Endothelial cell of umbilical vein (primary cell): ENCODE results near the gene DMBT1. TPM values are rescaled to one million over a fixed set of nuclear protein-coding genes. Genes with fewer than 3 reads are reported as not detected.

Experiments used
- BruUV-seq: library from RNA; stranded (reverse); fragments of 400-500 nt; replicated peaks from 2 replicates; lab custom pipeline; 2021; lab: Mats Ljungman, UMichigan
- CTCF ChIA-PET: fragments of 300-600, 350-600 bp; sonication (Branson Sonifier 250); formaldehyde crosslinking; loops from one replicate; lab custom pipeline; 2021; ENCODE audit warnings: antibody characterized with exemption, inconsistent platforms; lab: Charles Lee
- POLR2A ChIA-PET: fragments of 300-600, 350-600 bp; sonication (Branson Sonifier 250); formaldehyde crosslinking; loops from one replicate; lab custom pipeline; 2021; ENCODE audit warnings: antibody characterized with exemption, inconsistent platforms; lab: Charles Lee
- DNase-seq: peaks from one replicate; pipeline ENCODE4 v3.0.0-alpha.2; 2011; ENCODE audit warnings: low read depth, low spot score
- FAIRE-seq: peaks from 2 replicates; lab custom pipeline; 2011; peaks lifted over from hg19 to GRCh38; lab: Jason Lieb, UNC
- H2AFZ ChIP-seq: 2 replicates; pipeline ENCODE4 v1.6.0; 2012; ENCODE audit warnings: low read depth, low read length, control low read depth, inconsistent platforms
- H3K27ac ChIP-seq: 2 replicates; pipeline ENCODE4 v1.5.1; 2011; ENCODE audit warnings: low read depth, mild to moderate bottlenecking, control low read depth, low read length, moderate library complexity; ENCODE audit not compliant: insufficient read depth
- H3K27me3 ChIP-seq, 2 experiments: 2 replicates each; pipeline versions ENCODE4 v1.6.0 to v1.6.1; 2011; ENCODE audit warnings: low read length in 2 of 2, mixed read lengths in 1 of 2; ENCODE audit not compliant: control insufficient read depth in 2 of 2, insufficient read depth in 2 of 2
- H3K36me3 ChIP-seq, 2 experiments: 2 replicates in 1 of 2; 3 replicates in 1 of 2; pipeline ENCODE4 v1.5.1; 2011; ENCODE audit warnings: low read length in 2 of 2, mild to moderate bottlenecking in 1 of 2, moderate library complexity in 1 of 2; ENCODE audit not compliant: control insufficient read depth in 2 of 2, insufficient read depth in 2 of 2; ENCODE audit errors: extremely low read depth in 1 of 2
- H3K4me1 ChIP-seq: 3 replicates; pipeline ENCODE4 v1.5.1; 2011; ENCODE audit warnings: mild to moderate bottlenecking, low read length; ENCODE audit not compliant: control insufficient read depth, insufficient read depth; ENCODE audit errors: extremely low read depth
- H3K4me2 ChIP-seq: 2 replicates; pipeline ENCODE4 v1.6.1; 2011; ENCODE audit warnings: low read length, control low read depth, mixed read lengths; ENCODE audit not compliant: insufficient read depth
- H3K4me3 ChIP-seq, 3 experiments: fragments of 200-600 bp in 1 of 3; sonication (generic), shearing (Covaris generic) in 1 of 3; replicated peaks in 1 of 3; 2 replicates each; pipeline ENCODE4 v1.5.1; 2011 to 2016; ENCODE audit warnings: control low read depth in 3 of 3, low read length in 3 of 3, mild to moderate bottlenecking in 2 of 3, inconsistent platforms in 1 of 3, low read depth in 1 of 3, moderate library complexity in 1 of 3; ENCODE audit not compliant: insufficient read depth in 1 of 3
- H3K79me2 ChIP-seq: 2 replicates; pipeline ENCODE4 v1.6.0; 2012; ENCODE audit warnings: low read length, inconsistent platforms; ENCODE audit not compliant: control insufficient read depth, insufficient read depth
- H3K9ac ChIP-seq: replicated peaks from 2 replicates; pipeline ENCODE3; 2011; ENCODE audit warnings: low read length, control low read depth; ENCODE audit not compliant: insufficient read depth; ENCODE audit errors: extremely low read depth
- H3K9me1 ChIP-seq: replicated peaks from 3 replicates; pipeline ENCODE4 v1.6.0; 2011; ENCODE audit warnings: mild to moderate bottlenecking, low read length; ENCODE audit not compliant: control insufficient read depth, insufficient read depth; ENCODE audit errors: extremely low read depth
- H3K9me3 ChIP-seq: replicated peaks from 2 replicates; pipeline ENCODE4 v1.5.1; 2012; ENCODE audit warnings: low read length, inconsistent platforms; ENCODE audit not compliant: control insufficient read depth, insufficient read depth
- H4K20me1 ChIP-seq: replicated peaks from 2 replicates; pipeline ENCODE3; 2011; ENCODE audit warnings: mild to moderate bottlenecking, low read length; ENCODE audit not compliant: control insufficient read depth, insufficient read depth; ENCODE audit errors: extremely low read depth
- CTCF ChIP-seq, 2 donors: IDR thresholded peaks; 1 replicate in 1 of 2; 2 replicates in 1 of 2; pipeline ENCODE4 v1.5.1; 2011; ENCODE audit warnings: low read length in 2 of 2, mild to moderate bottlenecking in 2 of 2, moderate library complexity in 2 of 2, control low read depth in 1 of 2, inconsistent platforms in 1 of 2, low read depth in 1 of 2; ENCODE audit not compliant: insufficient read depth in 1 of 2; ENCODE audit errors: extremely low read depth in 1 of 2
- EZH2 ChIP-seq: IDR thresholded peaks from 2 replicates; pipeline ENCODE4 v1.6.1; 2012; ENCODE audit warnings: borderline replicate concordance, low read depth, mild to moderate bottlenecking, moderate library complexity, low read length, inconsistent platforms; ENCODE audit not compliant: severe bottlenecking
- FOS ChIP-seq: IDR thresholded peaks from 2 replicates; pipeline ENCODE4 v1.6.1; 2011; ENCODE audit warnings: mild to moderate bottlenecking, low read length, moderate library complexity, borderline replicate concordance; ENCODE audit not compliant: insufficient read depth
- GATA2 ChIP-seq: IDR thresholded peaks from 2 replicates; pipeline ENCODE4 v1.7.0; 2011; ENCODE audit warnings: low read depth, mild to moderate bottlenecking, moderate library complexity, mixed read lengths, low read length; ENCODE audit not compliant: insufficient read length, insufficient read depth
- JUN ChIP-seq: IDR thresholded peaks from 2 replicates; pipeline ENCODE4 v1.6.1; 2011; ENCODE audit warnings: borderline replicate concordance, low read depth; ENCODE audit not compliant: insufficient read length, insufficient read depth
- MAX ChIP-seq: IDR thresholded peaks from 2 replicates; pipeline ENCODE4 v1.6.1; 2011; ENCODE audit not compliant: insufficient read depth, insufficient read length
- MYC ChIP-seq: IDR thresholded peaks from one replicate; pipeline ENCODE4 v1.6.1; 2011; ENCODE audit warnings: mild to moderate bottlenecking, low read depth, low read length
- POLR2A ChIP-seq: IDR thresholded peaks from 2 replicates; pipeline ENCODE4 v1.6.1; 2012; ENCODE audit warnings: low read depth, mild to moderate bottlenecking, control low read depth, low read length
- POLR2AphosphoS5 ChIP-seq: IDR thresholded peaks from 2 replicates; pipeline ENCODE4 v1.6.1; 2012; ENCODE audit warnings: low read depth, mild to moderate bottlenecking, control low read depth, low read length, moderate library complexity; ENCODE audit not compliant: insufficient read depth
- dilution Hi-C: fragments of 300-500 bp; cut with MboI; formaldehyde crosslinking; loops from one replicate; pipeline ENCODE4 v1.15.0; 2019; ENCODE audit warnings: low sequenced_read_pairs; ENCODE audit not compliant: extremely low pct_ligation_motif_present
- intact Hi-C: fragments of 100-400 bp; cut with micrococcal nuclease; formaldehyde crosslinking; loops from one replicate; pipeline ENCODE4 v1.10.0; 2022
- polyA plus RNA-seq, 4 experiments: library from polyadenylated mRNA; depleted of rRNA in 3 of 4; stranded (reverse) in 3 of 4; unstranded in 1 of 4; fragments of >200 nt; gene quantifications; 2 replicates each; pipeline versions ENCODE4 v1.2.1 to v1.2.3, GENCODE V29; 2011 to 2012; ENCODE audit warnings: missing spikeins in 1 of 4
- total RNA-seq: library from RNA; stranded (reverse); gene quantifications from 2 replicates; pipeline ENCODE4 v1.2.3, GENCODE V29; 2021

DMBT1 gene
- total and polyA plus RNA-seq, 2 donors (not counting 3 experiments of a cell fraction or from before 2014, with no cell fraction given): 0.01 TPM; not detected in 1

GRCh38 chr10:122649903-122650302, 89.3 kb downstream of the DMBT1 start:
- FAIRE-seq: no peak
- Histone ChIP-seq H3K9me1 (no peaks in the 10 kb centered on the region), H3K27me3 (peaks cover 6 to 9% of the 10 kb centered on the region in 2 experiments), H3K79me2 (no peaks in the 10 kb centered on the region), H3K9me3 (no peaks in the 10 kb centered on the region), H4K20me1 (no peaks in the 10 kb centered on the region), H3K4me3 (no peak overlapping the region), H3K4me1 (no peaks in the 10 kb centered on the region), H3K4me2 (no peak overlapping the region), H3K27ac (no peak overlapping the region), H2AFZ (no peak overlapping the region), H3K9ac (no peak overlapping the region), H3K36me3 (no peaks in the 10 kb centered on the region)
- TF ChIP-seq POLR2AphosphoS5 (no peak), MAX (no peak), MYC (no peak), CTCF (IDR thresholded peaks at IDR 0.05; ENCODE audit: extremely low read depth in 1 of 2, insufficient read depth in 1 of 2, low read depth in 1 of 2, low read length in 2 of 2) (no peak), JUN (no peak), POLR2A (no peak), EZH2 (no peak), FOS (no peak), GATA2 (no peak)
- no TSS peak for BruUV-seq
- ChIA-PET CTCF (interaction anchor here (1.2 to 4.4 kb wide), 12 partner anchors 9 to 394 kb away, joined by 3 to 34 read pairs (median 10); no protein-coding TSS in a partner anchor), POLR2A (no interaction called here)
- dilution Hi-C loops: no loop called here
- intact Hi-C loops: loop anchor here (2.0 to 5.0 kb wide), 2 partner anchors 305 to 482 kb away; partner anchors contain the start of gene C10orf88
- no peak for DNase-seq
